ENCODE data around the gene GABRR1.
"Not testable (repeated sequence)": the region's sequence is repeated elsewhere in the genome, so short reads cannot be mapped to it uniquely, and the experiment has no call there.

The GABRR1 gene

DNA sequence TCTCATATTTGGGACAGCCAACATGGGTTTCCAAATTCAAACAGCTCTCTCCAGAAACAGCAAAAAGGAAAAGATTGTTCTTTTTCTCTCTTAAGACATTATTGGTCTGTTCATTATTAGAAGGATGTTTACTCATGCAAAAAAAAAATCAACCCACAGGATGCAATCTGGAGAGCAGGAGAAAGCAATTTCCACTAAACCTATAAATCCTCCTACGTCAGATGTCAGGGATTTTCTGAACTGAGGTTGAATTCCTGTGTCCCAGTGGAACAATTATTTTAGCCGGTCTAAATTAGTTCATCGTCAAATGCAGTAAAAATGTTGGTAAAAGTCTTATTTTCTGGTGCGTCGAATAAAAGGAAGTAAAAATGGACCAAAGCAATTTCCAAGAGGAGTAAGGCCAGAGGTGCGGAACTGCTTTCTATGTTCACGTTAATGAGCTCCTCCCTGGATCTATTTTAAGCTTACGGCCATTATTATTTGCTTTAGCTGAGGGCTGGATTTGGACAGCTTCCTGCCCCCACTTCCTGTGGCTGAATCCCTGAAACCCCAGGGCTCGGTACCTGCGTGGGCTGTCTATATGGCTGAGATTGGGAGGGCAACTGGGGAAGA lies at the start of gene GABRR1:
Gene GABRR1 (minus strand): TSS at position 60 of the 612 bp plus-strand sequence. CDS start 36 bp downstream, at position 24.
- DNase-seq (ENCODE audit: low read depth) = no peak

- DNase-seq (ENCODE audit: low read depth) = no peak
Observed at GRCh38 chr6:89264296-89264695, 47.1 kb upstream of the GABRR1 start.

DNA sequence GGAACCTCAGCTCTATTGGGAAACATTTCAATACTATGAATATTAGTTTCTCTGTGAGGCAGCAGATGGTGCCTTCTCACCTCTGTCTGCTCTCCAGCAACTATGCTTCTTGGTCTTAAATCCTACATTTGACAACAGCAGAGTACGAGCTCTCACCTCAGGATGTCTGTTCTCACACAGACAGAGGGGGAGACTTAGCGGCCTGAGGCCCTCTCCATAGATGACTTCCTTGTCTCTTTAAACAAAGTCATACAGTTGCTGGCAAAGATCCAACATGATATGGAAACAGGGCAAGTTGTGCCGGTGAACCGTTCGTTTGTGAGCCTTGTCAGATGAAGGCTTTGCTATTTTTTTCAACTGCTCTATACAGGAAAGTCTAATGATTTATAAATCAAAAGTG lies 43.7 kb upstream of the GABRR1 start:
- no peak for DNase-seq (ENCODE audit: low read depth)

DNA sequence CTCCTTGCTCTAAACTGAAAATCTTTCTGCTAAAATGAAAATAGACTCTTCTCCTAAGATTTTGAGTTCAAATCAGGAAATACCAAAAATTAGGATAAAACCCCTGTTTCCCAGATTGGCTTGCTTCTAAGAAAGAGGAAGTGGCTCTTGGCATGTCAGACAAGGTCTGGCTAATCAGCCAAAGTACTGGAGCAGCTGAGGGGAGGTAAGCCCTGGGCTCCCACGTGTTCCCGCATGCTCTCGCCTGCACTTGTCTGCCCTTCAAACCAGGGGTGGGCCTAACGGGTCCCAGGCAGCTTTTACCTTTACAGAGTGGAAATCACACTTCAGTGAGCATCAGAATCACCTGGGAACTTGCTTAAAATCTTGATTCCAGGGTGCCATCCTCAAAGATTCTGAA lies 43.2 kb upstream of the GABRR1 start:
- no peak for DNase-seq (ENCODE audit: low read depth)

GRCh38 chr6:89258912-89259311 lies 41.8 kb upstream of the GABRR1 start:
- DNase-seq (ENCODE audit: low read depth) = no peak

- no peak for DNase-seq (ENCODE audit: low read depth)
Observed at GRCh38 chr6:89257781-89258180, 40.6 kb upstream of the GABRR1 start.

DNA sequence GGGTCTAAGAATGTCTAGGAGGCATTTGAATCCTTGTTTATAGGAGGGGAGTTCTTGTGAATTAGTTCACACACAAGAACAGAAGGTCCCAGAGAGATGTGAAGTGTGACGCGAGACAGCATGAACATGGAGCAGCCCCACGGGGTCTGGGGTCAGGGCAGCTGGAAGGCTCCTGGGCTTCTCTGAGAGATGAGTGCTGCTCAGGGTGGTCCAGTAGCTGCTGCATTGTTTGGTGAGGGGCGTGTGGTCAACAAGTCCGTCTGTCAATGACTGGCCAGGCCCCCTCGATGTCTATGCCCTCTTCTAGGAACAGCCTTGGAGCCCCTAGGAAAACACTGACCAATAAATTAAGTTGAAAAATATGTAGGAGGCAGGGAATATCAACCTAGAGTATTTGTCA lies 40.2 kb upstream of the GABRR1 start:
- DNase-seq (ENCODE audit: low read depth) = no peak

DNA sequence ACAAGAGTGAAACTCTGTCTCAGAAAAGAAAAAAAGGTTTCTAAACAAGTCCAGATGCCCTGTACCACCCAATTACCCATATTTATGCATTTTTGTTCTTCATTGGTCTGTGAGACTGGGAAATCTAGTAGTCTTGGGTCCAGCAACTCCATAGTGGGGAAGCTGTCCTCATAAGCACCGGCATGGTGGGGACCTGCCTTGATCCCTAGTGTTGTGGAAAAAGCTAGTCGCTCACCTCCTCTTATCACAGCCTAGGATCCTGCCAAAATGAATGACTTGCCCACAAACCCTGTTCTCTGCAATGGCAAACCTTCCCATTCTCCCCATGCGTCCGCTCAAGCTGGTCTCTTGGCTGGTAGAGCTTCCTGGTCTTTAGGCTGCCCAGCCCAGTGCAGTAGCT lies 38.3 kb upstream of the GABRR1 start:
- no peak for DNase-seq (ENCODE audit: low read depth)

- DNase-seq (ENCODE audit: low read depth) = no peak
Observed at GRCh38 chr6:89254569-89254968, 37.4 kb upstream of the GABRR1 start.

DNA sequence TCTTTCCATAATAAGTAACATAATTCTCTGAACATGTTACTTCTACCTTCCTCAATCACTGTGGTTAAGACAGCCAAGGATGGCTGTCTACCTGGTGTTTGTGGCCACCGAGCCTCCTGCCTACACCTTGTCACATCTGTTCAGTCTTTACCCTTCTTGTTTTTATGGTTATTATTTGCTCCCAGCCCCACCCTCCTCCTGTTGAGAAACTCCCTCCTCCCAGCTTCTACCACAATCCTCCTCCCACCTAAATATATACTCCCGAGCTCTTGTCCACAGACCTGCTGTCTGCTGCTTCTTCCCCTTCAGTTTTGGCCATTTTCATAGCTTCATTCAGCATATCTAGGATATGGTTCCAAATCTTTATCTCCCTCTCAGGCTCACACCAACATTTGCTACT lies 35.7 kb upstream of the GABRR1 start:
- no peak for DNase-seq (ENCODE audit: low read depth)

GRCh38 chr6:89251976-89252375 lies 34.8 kb upstream of the GABRR1 start:
- no peak for DNase-seq (ENCODE audit: low read depth)

DNA sequence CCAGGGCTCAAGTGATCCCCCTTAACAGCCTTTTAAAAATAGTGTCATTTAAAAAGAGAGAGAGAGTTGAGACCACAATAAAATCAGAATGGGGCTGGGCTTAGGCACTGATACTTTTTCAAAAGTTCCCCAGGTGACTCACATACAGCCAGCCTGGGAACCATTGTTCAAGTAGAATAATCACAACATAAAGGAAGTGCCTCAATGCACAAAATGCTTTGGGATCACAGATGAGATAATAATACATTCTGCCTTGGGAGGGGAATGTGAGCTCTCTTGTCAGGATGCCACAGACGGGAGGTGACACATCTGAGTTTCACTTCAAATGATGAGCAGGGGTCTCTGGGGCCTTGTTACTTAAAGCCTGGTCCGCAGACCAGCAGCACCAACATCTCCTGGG lies 34.0 kb upstream of the GABRR1 start:
- no peak for DNase-seq (ENCODE audit: low read depth)

- DNase-seq (ENCODE audit: low read depth) = no peak
Observed at GRCh38 chr6:89250239-89250638, 33.1 kb upstream of the GABRR1 start.

DNA sequence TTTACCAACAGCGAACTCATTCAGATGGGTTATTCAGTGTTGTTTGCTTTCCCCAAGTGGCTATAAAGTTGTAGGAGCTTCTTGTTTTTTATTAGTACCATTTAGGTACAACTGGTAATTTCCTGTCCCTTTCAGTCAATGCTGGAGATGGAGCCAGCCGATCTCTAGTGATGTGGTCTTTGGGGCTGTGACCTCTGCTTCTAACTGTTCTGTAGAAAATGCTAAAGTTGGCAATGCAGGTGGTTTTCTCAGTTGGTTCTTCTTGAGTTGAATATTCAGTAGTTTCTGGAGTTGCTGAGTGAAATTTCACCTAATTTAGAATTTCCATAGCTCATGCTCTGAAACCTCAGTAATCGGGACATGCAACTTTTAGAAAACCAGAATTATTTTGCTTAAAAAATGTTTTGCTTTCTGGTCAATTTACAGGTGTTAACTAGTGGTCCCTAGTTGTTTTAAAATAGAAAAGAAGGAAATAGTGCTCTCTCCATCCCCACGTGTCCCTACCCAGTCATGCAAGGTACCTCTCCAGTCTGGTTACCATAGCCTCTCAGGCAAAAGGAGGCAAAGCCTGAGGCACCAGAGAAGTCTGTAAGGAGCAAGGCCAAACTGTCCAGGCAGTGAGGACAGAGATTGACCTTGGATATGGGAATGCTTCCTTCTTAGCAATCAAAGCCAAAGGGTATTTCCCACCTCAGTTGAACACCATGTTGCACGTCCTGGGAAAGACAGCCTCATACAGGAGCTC lies 27.3 kb upstream of the GABRR1 start:
- DNase-seq (ENCODE audit: low read depth) = no peak

DNA sequence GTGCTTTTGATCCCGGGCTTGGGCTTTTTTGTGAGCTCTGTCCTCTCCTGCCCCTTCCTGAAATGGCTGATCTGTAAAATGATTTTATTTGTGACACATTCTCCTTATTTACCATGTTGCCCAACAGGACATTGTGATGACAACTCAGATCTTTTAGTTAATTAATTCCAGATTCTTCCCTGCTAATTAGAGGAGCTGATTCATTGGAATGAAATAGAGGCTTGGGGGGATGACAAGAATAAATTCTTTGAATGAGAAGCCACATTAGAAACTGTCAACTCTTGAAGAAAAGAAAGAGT lies 26.1 kb upstream of the GABRR1 start:
- no peak for DNase-seq (ENCODE audit: low read depth)

GRCh38 chr6:89242574-89243330 lies 25.6 kb upstream of the GABRR1 start:
- no peak for DNase-seq (ENCODE audit: low read depth)

DNA sequence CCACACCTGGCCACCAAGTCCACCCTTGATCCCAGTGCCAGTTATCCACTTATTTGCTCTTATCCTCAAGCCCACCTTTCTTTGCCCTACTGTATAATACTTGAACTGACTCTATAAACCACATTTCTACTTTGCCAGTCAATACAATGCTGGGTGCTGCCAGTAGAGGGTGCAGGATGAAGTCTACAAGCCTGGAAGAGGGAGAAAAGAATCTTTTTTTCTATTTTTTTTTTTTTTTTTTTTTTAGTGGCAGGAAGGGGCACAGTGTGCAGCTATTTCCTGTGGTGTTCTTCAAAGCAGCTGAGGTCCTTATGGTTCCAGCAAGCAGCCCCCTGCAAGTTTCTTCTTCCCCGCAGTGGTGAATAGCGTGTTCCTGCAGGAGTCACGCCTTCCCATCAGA lies 22.2 kb upstream of the GABRR1 start:
- no peak for DNase-seq (ENCODE audit: low read depth)

DNA sequence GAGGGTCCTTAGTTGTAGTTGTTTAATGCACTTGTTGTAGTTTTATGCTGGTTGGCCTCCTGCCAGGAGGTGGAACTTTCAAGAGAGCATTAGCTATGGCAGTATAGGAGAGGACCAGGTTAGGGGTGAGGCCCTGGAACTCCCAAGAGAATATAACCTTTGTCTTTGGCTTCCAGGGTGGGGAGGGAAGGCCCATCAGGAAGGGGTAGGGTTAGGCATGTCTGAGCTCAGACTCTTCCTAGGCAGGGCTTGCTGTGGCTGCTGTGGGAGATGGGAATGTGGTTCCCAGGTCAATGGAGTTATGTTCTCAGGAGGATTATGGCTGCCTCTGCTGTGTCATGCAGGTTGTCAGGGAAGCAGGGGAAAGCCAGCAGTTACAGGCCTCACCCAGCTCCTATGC lies 20.0 kb upstream of the GABRR1 start:
- no peak for DNase-seq (ENCODE audit: low read depth)

DNA sequence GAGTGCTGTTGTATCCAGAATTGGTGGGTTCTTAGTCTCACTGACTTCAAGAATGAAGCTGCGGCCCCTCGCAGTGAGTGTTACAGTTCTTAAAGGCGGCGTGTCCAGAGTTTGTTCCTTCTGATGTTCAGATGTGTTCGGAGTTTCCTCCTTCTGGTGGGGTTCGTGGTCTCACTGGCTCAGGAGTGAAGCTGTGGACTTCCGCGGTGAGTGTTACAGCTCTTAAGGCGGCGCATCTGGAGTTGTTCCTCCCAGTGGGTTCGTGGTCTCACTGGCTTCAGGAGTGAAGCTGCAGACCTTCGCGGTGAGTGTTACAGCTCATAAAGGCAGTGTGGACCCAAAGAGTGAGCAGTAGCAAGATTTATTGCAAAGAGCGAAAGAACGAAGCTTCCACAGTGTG lies 16.4 kb upstream of the GABRR1 start:
- DNase-seq (ENCODE audit: low read depth) = not testable (repeated sequence)

GRCh38 chr6:89222712-89223039 lies 5.5 kb upstream of the GABRR1 start:
- no peak for DNase-seq (ENCODE audit: low read depth)

- no peak for DNase-seq (ENCODE audit: low read depth)
Observed at GRCh38 chr6:89221971-89222711, 5.0 kb upstream of the GABRR1 start.

- no peak for DNase-seq (ENCODE audit: low read depth)
Observed at GRCh38 chr6:89221129-89221528, 4.0 kb upstream of the GABRR1 start.

- no peak for DNase-seq (ENCODE audit: low read depth)
Observed at GRCh38 chr6:89216411-89216810, 747 bp downstream of the GABRR1 start.

Measured in stimulated activated CD8-positive, alpha-beta memory T cell treated with anti-CD3 and anti-CD28 coated beads, Interleukin-15, amount 100 ng/mL, for 1 hour (primary cell).